Keratinocyte (primary cell): ENCODE data around the gene CREB5.

ENCODE experiments used
- EZH2 ChIP-seq: IDR thresholded peaks from one replicate; pipeline ENCODE4 v1.6.1; 2012; ENCODE audit warnings: inconsistent platforms, mild to moderate bottlenecking, low read length, moderate library complexity
- TF ChIP-seq, protein P1 (sequence below), 3 experiments: IDR thresholded peaks in 1 of 3; conservative IDR thresholded peaks in 1 of 3; optimal IDR thresholded peaks in 1 of 3; 2 replicates in 2 of 3; 3 replicates in 1 of 3; pipeline versions ENCODE3 to v1.5.1; 2011; ENCODE audit warnings: low read length in 3 of 3, mild to moderate bottlenecking in 3 of 3, moderate library complexity in 2 of 3, control low read depth in 1 of 3, inconsistent platforms in 1 of 3; ENCODE audit not compliant: insufficient read depth in 2 of 3; ENCODE audit errors: extremely low read depth in 1 of 3

DNA sequence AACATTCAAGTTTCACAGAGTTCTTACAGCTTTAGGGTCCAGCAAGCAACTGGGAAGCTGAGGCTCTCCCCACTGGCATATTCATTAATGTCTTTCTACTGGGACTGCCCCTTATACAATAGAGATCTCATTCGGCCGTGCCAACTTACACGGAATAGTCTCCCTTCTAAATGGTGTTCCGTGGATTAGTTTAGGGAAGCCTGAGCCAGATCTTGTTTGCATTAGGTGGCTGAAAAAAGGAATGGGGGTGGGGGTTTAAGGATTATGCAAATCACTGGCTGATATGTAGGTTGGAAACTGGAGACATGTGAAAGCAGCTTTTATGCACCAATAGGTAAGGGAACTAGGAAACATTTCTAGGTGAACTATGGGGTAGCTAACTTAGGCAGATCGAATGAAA is 327.5 kb downstream of the CREB5 start:
- TF ChIP-seq, protein P1, sequence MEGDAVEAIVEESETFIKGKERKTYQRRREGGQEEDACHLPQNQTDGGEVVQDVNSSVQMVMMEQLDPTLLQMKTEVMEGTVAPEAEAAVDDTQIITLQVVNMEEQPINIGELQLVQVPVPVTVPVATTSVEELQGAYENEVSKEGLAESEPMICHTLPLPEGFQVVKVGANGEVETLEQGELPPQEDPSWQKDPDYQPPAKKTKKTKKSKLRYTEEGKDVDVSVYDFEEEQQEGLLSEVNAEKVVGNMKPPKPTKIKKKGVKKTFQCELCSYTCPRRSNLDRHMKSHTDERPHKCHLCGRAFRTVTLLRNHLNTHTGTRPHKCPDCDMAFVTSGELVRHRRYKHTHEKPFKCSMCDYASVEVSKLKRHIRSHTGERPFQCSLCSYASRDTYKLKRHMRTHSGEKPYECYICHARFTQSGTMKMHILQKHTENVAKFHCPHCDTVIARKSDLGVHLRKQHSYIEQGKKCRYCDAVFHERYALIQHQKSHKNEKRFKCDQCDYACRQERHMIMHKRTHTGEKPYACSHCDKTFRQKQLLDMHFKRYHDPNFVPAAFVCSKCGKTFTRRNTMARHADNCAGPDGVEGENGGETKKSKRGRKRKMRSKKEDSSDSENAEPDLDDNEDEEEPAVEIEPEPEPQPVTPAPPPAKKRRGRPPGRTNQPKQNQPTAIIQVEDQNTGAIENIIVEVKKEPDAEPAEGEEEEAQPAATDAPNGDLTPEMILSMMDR (optimal IDR thresholded peaks at IDR 0.05 in 1 of 3, IDR thresholded peaks at IDR 0.05 in 1 of 3, conservative IDR thresholded peaks at IDR 0.05 in 1 of 3; ENCODE audit: extremely low read depth in 1 of 3, insufficient read depth in 2 of 3, low read length in 3 of 3): no peak
- TF ChIP-seq EZH2: no peak
